Thoracic aorta (tissue), 2 donors: ENCODE measurements around the gene SEH1L. TPM values are rescaled to one million over a fixed set of nuclear protein-coding genes. Genes with fewer than 3 reads are reported as not detected.

Experiments
- ATAC-seq: fragments of 150-250 bp; one replicate; pipeline ENCODE4 v1.8.0; 2017; ENCODE audit warnings: low read depth; ENCODE audit not compliant: insufficient number of reproducible peaks, low FRiP score
- DNase-seq: peaks from one replicate; pipeline ENCODE4 v3.0.0-alpha.2; 2020; ENCODE audit warnings: low spot score
- H3K27ac ChIP-seq, 2 donors: fragments of 200-600 bp; sonication (generic); 1 replicate in 1 of 2; 2 replicates in 1 of 2; pipeline ENCODE4 v1.5.1; 2016; ENCODE audit warnings: mild to moderate bottlenecking in 2 of 2, moderate library complexity in 2 of 2
- H3K27me3 ChIP-seq: fragments of 200-600 bp; sonication (generic); replicated peaks from 2 replicates; pipeline ENCODE4 v1.6.0; 2016; ENCODE audit warnings: mild to moderate bottlenecking; ENCODE audit not compliant: insufficient read depth
- H3K36me3 ChIP-seq: fragments of 200-600 bp; sonication (generic); one replicate; pipeline ENCODE4 v1.5.1; 2016
- H3K4me1 ChIP-seq, 2 donors: fragments of 200-600 bp; sonication (generic); 1 replicate in 1 of 2; 2 replicates in 1 of 2; pipeline versions ENCODE4 v1.5.1 to v1.6.0; 2016; ENCODE audit warnings: low read depth in 2 of 2, mild to moderate bottlenecking in 1 of 2; ENCODE audit not compliant: control insufficient read depth in 1 of 2
- H3K4me3 ChIP-seq: fragments of 200-600 bp; sonication (generic); 2 replicates; pipeline ENCODE4 v1.5.1; 2016; ENCODE audit warnings: mild to moderate bottlenecking
- H3K9me3 ChIP-seq: fragments of 200-600 bp; sonication (generic); 2 replicates; pipeline ENCODE4 v1.5.1; 2016
- CTCF ChIP-seq: fragments of 200-600 bp; sonication (generic); IDR thresholded peaks from one replicate; pipeline ENCODE4 v1.5.1; 2019; ENCODE audit warnings: antibody characterized with exemption
- total RNA-seq, 2 donors: library from RNA; depleted of rRNA; stranded (reverse); fragments of >200 nt; gene quantifications; one replicate each; pipeline versions ENCODE4 v1.1.0 to v1.2.3, GENCODE V29; 2016

The SEH1L gene
- total RNA-seq, 2 donors from 2014 or later: 26.7 to 61.1 TPM

- no peak overlapping the region for H3K4me3 ChIP-seq
- H3K36me3 ChIP-seq: no peaks in the 10 kb centered on the region
- DNase-seq (no peak), ATAC-seq (no peak)
- TF ChIP-seq CTCF: no peak
- H3K4me1 ChIP-seq: peaks cover 10 to 16% of the 10 kb centered on the region in 2 donors
- no peaks in the 10 kb centered on the region for H3K27me3 ChIP-seq
- no peaks in the 10 kb centered on the region for H3K9me3 ChIP-seq
- H3K27ac ChIP-seq: no peak overlapping the region
Observed at GRCh38 chr18:12989397-12990122, 41.7 kb downstream of the SEH1L start.

- no peak overlapping the region for H3K27ac ChIP-seq
Observed at GRCh38 chr18:12990123-12990475, 42.3 kb downstream of the SEH1L start.

GRCh38 chr18:12990641-12990966, 42.8 kb downstream of the SEH1L start:
- no peak for DNase-seq
- H3K36me3 ChIP-seq: no peaks in the 10 kb centered on the region
- H3K9me3 ChIP-seq: no peaks in the 10 kb centered on the region
- no peaks in the 10 kb centered on the region for H3K27me3 ChIP-seq
- peak overlapping the region in 1 of 2 donors; percentile 31 for H3K27ac ChIP-seq
- ATAC-seq: no peak
- H3K4me3 ChIP-seq: peak overlapping the region; percentile 91
- no peak for TF ChIP-seq CTCF
- H3K4me1 ChIP-seq: peaks cover 10 to 16% of the 10 kb centered on the region in 2 donors

More at GRCh38 chr18:12990123-12990475, 42.3 kb downstream of the SEH1L start:
- Histone ChIP-seq H3K27me3 (no peaks in the 10 kb centered on the region), H3K36me3 (no peaks in the 10 kb centered on the region), H3K9me3 (no peaks in the 10 kb centered on the region), H3K4me3 (peak overlapping the region; percentile 91), H3K4me1 (peaks cover 10 to 16% of the 10 kb centered on the region in 2 donors)
- DNase-seq (no peak), ATAC-seq (no peak)
- no peak for TF ChIP-seq CTCF

GRCh38 chr18:12990967-12991820, 43.4 kb downstream of the SEH1L start, which contains the start of gene CEP192:
CEP192 (plus strand) TSS chr18:12991362; CDS start chr18:12999425, 8,063 bp downstream.
- Histone ChIP-seq H3K4me3 (peak within 1 kb of the TSS; percentile 91), H3K27me3 (no peaks in the 10 kb centered on the region), H3K27ac (peak within 1 kb of the TSS; percentile 69 to 82), H3K4me1 (peaks cover 10 to 16% of the 10 kb centered on the region in 2 donors), H3K9me3 (no peaks in the 10 kb centered on the region), H3K36me3 (no peaks in the 10 kb centered on the region)
- ATAC-seq (peak; percentile 100), DNase-seq (peak; percentile 94)
- no peak for TF ChIP-seq CTCF

GRCh38 chr18:12991821-12992179, 44.0 kb downstream of the SEH1L start:
- peak overlapping the region; percentile 91 for H3K4me3 ChIP-seq
- H3K27ac ChIP-seq: peak overlapping the region; percentile 69 to 82
- ATAC-seq: no peak
- DNase-seq: no peak
- H3K27me3 ChIP-seq: no peaks in the 10 kb centered on the region
- H3K9me3 ChIP-seq: no peaks in the 10 kb centered on the region
- peaks cover 10 to 16% of the 10 kb centered on the region in 2 donors for H3K4me1 ChIP-seq
- H3K36me3 ChIP-seq: no peaks in the 10 kb centered on the region
- TF ChIP-seq CTCF: no peak
